Activated B cell treated with CpG ODN at 0.5 μM for 24 hours (primary cell): ENCODE measurements around the gene MAP1LC3B2. TPM values are rescaled to one million over a fixed set of nuclear protein-coding genes. Genes with fewer than 3 reads are reported as not detected.

Source experiments
- ATAC-seq: fragments of 200-7000 bp; cut with Tn5 transposase; one replicate; pipeline ENCODE4 v1.10.0; 2021; ENCODE audit warnings: low read depth, mild to moderate bottlenecking, moderate library complexity
- CTCF ChIA-PET: fragments of 350-600 bp; sonication (Branson Sonifier 250); formaldehyde crosslinking; loops from one replicate; lab custom pipeline; 2021; ENCODE audit warnings: antibody characterized with exemption; lab: Charles Lee
- POLR2A ChIA-PET: fragments of 350-600 bp; sonication (Branson Sonifier 250); formaldehyde crosslinking; loops from one replicate; lab custom pipeline; 2021; ENCODE audit warnings: antibody characterized with exemption; lab: Charles Lee
- DNase-seq: peaks from one replicate; pipeline ENCODE4 v3.0.0; 2022
- H3K27ac Mint-ChIP-seq: one replicate; pipeline ENCODE4 v1.8.0; 2020; ENCODE audit warnings: mixed read lengths
- H3K27me3 Mint-ChIP-seq: one replicate; pipeline ENCODE4 v1.8.0; 2021; ENCODE audit warnings: mixed read lengths
- H3K36me3 Mint-ChIP-seq: one replicate; pipeline ENCODE4 v1.8.0; 2021; ENCODE audit warnings: low read depth, mixed read lengths
- H3K4me1 Mint-ChIP-seq: one replicate; pipeline ENCODE4 v1.8.0; 2021; ENCODE audit warnings: mixed read lengths
- H3K4me3 Mint-ChIP-seq: one replicate; pipeline ENCODE4 v1.8.0; 2020; ENCODE audit warnings: mild to moderate bottlenecking, mixed read lengths
- H3K9me3 Mint-ChIP-seq: one replicate; pipeline ENCODE4 v1.8.0; 2020; ENCODE audit warnings: mixed read lengths
- intact Hi-C: fragments of 100-400 bp; cut with micrococcal nuclease; formaldehyde crosslinking; loops from one replicate; pipeline ENCODE4 v1.15.1; 2024
- total RNA-seq: library from RNA; stranded (reverse); gene quantifications from 2 replicates; pipeline ENCODE4 v1.2.3, GENCODE V29; 2022
- TF ChIP-seq, protein P1 (sequence below): fragments of 200-600 bp; IDR thresholded peaks from one replicate; pipeline ENCODE4 v1.8.0; 2022; ENCODE audit warnings: antibody characterized with exemption, mild to moderate bottlenecking

MAP1LC3B2 gene
- total RNA-seq, 1 donor from 2014 or later, result 1.9 TPM

DNA sequence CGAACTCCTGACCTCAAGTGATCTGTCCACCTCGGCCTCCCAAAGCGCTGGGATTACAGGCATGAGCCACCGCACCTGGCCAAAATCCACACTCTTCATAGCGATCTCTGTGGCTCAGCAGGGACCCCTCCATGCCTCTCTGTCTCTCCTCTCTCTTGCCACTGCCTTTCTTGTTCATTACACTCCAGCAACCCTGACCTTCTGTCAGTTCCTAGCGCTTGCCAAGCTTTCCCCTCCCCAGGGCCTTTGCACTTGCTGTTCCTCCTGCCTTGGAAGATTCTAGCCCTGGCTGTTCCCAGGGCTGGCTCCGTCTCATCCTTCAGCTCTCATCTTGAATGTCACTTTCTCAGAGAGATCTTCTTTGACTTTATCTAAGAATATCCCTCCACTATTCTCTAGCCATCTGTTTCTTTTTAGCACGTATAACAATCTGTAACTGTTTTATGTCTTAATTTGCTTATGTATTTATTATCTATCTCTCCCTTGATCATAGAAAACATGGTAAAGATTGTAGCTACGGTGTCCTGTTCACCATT lies 38.9 kb upstream of the MAP1LC3B2 start:
- H3K27ac Mint-ChIP-seq, result no peak overlapping the region
- ATAC-seq (no peak), DNase-seq (no peak)
- TF ChIP-seq, protein P1, sequence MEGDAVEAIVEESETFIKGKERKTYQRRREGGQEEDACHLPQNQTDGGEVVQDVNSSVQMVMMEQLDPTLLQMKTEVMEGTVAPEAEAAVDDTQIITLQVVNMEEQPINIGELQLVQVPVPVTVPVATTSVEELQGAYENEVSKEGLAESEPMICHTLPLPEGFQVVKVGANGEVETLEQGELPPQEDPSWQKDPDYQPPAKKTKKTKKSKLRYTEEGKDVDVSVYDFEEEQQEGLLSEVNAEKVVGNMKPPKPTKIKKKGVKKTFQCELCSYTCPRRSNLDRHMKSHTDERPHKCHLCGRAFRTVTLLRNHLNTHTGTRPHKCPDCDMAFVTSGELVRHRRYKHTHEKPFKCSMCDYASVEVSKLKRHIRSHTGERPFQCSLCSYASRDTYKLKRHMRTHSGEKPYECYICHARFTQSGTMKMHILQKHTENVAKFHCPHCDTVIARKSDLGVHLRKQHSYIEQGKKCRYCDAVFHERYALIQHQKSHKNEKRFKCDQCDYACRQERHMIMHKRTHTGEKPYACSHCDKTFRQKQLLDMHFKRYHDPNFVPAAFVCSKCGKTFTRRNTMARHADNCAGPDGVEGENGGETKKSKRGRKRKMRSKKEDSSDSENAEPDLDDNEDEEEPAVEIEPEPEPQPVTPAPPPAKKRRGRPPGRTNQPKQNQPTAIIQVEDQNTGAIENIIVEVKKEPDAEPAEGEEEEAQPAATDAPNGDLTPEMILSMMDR, result no peak
- ChIA-PET CTCF (no interaction called here), POLR2A (interaction anchor here (0.6 to 0.8 kb wide), 2 partner anchors 13 to 349 kb away, joined by 3 read pairs; no protein-coding TSS in a partner anchor)
- H3K4me3 Mint-ChIP-seq, result no peak overlapping the region
- no peaks in the 10 kb centered on the region for H3K36me3 Mint-ChIP-seq
- H3K9me3 Mint-ChIP-seq, result no peaks in the 10 kb centered on the region
- peaks cover 6% of the 10 kb centered on the region for H3K4me1 Mint-ChIP-seq
- H3K27me3 Mint-ChIP-seq, result no peaks in the 10 kb centered on the region
- intact Hi-C loops, result no loop called here

DNA sequence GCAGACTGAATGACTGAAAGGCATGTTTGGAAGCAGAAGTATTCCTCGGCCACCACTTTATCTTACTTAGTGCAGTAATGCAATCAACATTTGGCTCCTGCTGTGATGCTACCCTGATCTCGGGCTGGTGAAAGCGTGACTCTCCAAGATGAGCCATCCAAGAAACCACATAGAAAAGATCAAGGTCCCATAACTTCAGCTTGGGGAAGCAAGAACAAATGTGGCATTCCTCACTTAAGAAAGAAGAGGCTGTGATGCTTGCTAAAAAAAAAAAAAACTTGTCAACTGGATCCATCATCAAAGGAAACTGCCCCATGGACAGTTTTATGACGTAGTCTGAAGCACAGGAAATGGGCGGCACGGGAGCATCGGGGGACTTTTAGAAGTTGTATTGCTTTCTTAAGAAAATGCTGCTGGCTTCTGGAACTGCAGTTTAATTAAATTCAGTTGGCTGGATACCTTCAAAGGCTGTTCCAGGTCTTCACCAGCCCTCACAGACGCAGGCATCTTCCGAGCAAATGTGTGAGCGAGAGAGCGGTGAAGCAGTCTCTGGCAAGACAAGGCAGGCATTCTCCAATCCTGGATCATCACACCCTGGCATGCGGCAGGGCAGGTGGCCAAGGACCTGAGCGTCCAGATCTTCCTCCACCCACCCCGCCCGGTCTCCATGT lies 38.2 kb upstream of the MAP1LC3B2 start:
- Mint-ChIP-seq H3K9me3 (no peaks in the 10 kb centered on the region), H3K27me3 (no peaks in the 10 kb centered on the region), H3K4me1 (peaks cover 6% of the 10 kb centered on the region), H3K36me3 (no peaks in the 10 kb centered on the region), H3K4me3 (no peak overlapping the region), H3K27ac (no peak overlapping the region)
- POLR2A ChIA-PET, result interaction anchor here (0.6 to 0.8 kb wide), 2 partner anchors 13 to 350 kb away, joined by 3 read pairs; no protein-coding TSS in a partner anchor
- DNase-seq (no peak), ATAC-seq (no peak)
- TF ChIP-seq, protein P1, result no peak
- CTCF ChIA-PET, result no interaction called here
- intact Hi-C loops, result no loop called here

DNA sequence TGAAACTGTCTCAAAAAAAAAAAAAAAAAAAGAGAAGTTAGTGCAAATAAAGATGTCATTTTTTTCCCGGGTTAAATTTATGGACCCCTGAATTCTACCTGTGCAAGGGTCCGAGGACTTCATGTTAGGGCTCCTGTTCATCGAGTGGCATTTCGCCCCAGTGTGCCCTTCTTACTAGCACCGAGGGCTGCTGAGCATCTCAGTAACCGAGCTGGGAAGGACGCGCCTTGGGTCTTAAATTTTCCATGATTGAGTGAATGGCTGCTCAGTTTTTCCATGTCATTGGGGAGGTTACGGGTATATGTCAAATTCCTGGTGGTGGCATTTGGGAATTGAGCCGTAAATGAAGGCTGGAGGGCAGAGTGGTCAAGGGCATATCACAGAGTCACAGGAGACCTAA lies 34.9 kb upstream of the MAP1LC3B2 start:
- TF ChIP-seq, protein P1, result no peak
- Mint-ChIP-seq H3K9me3 (no peaks in the 10 kb centered on the region), H3K27ac (no peak overlapping the region), H3K36me3 (no peaks in the 10 kb centered on the region), H3K4me1 (peaks cover 3% of the 10 kb centered on the region), H3K4me3 (no peak overlapping the region), H3K27me3 (no peaks in the 10 kb centered on the region)
- intact Hi-C loops, result no loop called here
- CTCF ChIA-PET, result no interaction called here
- DNase-seq (no peak), ATAC-seq (no peak)
- POLR2A ChIA-PET, result no interaction called here

DNA sequence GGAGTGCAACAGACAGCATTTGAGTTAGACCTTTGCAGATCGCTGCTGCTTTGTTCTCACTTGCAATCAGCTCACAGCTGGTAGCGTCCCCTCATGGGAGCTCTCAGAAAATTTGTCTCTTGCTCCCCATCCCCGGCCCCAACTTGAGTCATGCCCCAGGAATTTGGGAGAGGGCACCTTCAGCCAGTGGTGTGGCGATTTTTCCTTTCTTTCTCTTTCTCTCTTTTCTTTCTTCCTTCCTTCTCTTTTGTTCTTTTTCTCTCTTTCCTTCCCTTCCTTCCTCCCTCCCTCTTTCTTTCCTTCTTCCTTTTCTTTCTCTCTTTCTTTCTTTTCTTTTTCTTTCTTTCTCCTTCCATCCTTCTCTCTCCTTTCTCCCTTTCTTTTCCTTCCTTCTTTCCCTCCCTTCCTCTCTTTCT lies 34.2 kb upstream of the MAP1LC3B2 start:
- DNase-seq (no peak), ATAC-seq (no peak)
- intact Hi-C loops, result no loop called here
- ChIA-PET CTCF (no interaction called here), POLR2A (no interaction called here)
- no peaks in the 10 kb centered on the region for H3K4me1 Mint-ChIP-seq
- no peaks in the 10 kb centered on the region for H3K27me3 Mint-ChIP-seq
- no peak overlapping the region for H3K27ac Mint-ChIP-seq
- no peaks in the 10 kb centered on the region for H3K9me3 Mint-ChIP-seq
- TF ChIP-seq, protein P1, result no peak
- no peaks in the 10 kb centered on the region for H3K36me3 Mint-ChIP-seq
- no peak overlapping the region for H3K4me3 Mint-ChIP-seq

DNA sequence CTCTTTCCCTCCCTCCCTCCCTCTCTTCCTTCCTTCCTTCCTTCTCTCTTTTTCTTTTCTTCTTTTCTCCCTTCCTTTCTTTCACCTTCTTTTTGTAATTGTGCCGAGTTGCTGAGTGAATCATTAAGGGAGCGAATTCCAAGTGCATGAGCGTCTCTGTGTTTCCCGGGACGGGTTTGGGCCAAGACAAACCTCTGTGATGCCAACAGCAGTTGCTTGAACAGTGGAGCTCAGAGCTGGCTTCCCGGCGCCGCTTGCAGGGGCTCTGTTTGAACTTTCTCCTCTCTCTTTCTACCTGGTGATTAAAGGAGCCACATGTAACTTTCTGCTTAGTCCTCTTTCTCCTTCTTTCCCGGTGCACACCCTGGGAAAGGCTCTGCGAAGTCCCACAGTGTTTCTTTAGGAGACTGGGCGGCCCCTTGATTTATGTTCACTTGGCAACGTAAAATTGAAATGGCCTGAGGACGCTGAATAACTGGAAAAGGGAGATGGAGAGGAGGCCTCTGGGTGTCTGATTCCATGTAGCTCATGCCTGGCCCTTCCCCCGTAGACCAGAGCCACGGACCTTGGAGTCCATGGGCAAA lies 33.7 kb upstream of the MAP1LC3B2 start:
- ChIA-PET CTCF (no interaction called here), POLR2A (no interaction called here)
- H3K9me3 Mint-ChIP-seq, result no peaks in the 10 kb centered on the region
- intact Hi-C loops, result no loop called here
- ATAC-seq (no peak), DNase-seq (no peak)
- TF ChIP-seq, protein P1, result no peak
- H3K27ac Mint-ChIP-seq, result no peak overlapping the region
- no peak overlapping the region for H3K4me3 Mint-ChIP-seq
- no peaks in the 10 kb centered on the region for H3K4me1 Mint-ChIP-seq
- no peaks in the 10 kb centered on the region for H3K36me3 Mint-ChIP-seq
- H3K27me3 Mint-ChIP-seq, result no peaks in the 10 kb centered on the region
